HG03135 (cell line): Measurements from ENCODE around the gene RGCC.
"Not testable (repeated sequence)": the region's sequence is repeated elsewhere in the genome, so short reads cannot be mapped to it uniquely, and the experiment has no call there.

Experiments used
- ATAC-seq: cut with Tn5 transposase; IDR thresholded peaks from one replicate; pipeline ENCODE4 v1.9.1; 2021; ENCODE audit warnings: mild to moderate bottlenecking, moderate library complexity; ENCODE audit not compliant: unreplicated experiment

RGCC gene

GRCh38 chr13:41488124-41488523, 30.8 kb downstream of the RGCC start:
- ATAC-seq = no peak

GRCh38 chr13:41490371-41491015, 33.1 kb downstream of the RGCC start:
- no peak for ATAC-seq

- no peak for ATAC-seq
Observed at GRCh38 chr13:41491436-41491835, 34.1 kb downstream of the RGCC start.

- ATAC-seq = no peak
Observed at GRCh38 chr13:41492432-41493260, 35.3 kb downstream of the RGCC start.

GRCh38 chr13:41494202-41494601, 36.9 kb downstream of the RGCC start:
- ATAC-seq = no peak

- no peak for ATAC-seq
Observed at GRCh38 chr13:41495044-41495443, 37.7 kb downstream of the RGCC start.

GRCh38 chr13:41496420-41497234, 39.3 kb downstream of the RGCC start:
- ATAC-seq = no peak

GRCh38 chr13:41497436-41497835, 40.1 kb downstream of the RGCC start:
- no peak for ATAC-seq

GRCh38 chr13:41499452-41499851, 42.1 kb downstream of the RGCC start:
- no peak for ATAC-seq

- ATAC-seq = no peak
Observed at GRCh38 chr13:41500511-41500910, 43.2 kb downstream of the RGCC start.

- no peak for ATAC-seq
Observed at GRCh38 chr13:41501281-41501680, 43.9 kb downstream of the RGCC start.

- no peak for ATAC-seq
Observed at GRCh38 chr13:41502031-41502430, 44.7 kb downstream of the RGCC start.

GRCh38 chr13:41502673-41503072, 45.3 kb downstream of the RGCC start:
- peak; percentile 72 for ATAC-seq

GRCh38 chr13:41503356-41503755, 46.0 kb downstream of the RGCC start:
- no peak for ATAC-seq

- not testable (repeated sequence) for ATAC-seq
Observed at GRCh38 chr13:41504657-41505056, 47.3 kb downstream of the RGCC start.

GRCh38 chr13:41505209-41505835, 48.0 kb downstream of the RGCC start:
- ATAC-seq = no peak

- ATAC-seq = no peak
Observed at GRCh38 chr13:41506312-41506711, 49.0 kb downstream of the RGCC start.

- no peak for ATAC-seq
Observed at GRCh38 chr13:41509971-41510370, 52.6 kb downstream of the RGCC start.

GRCh38 chr13:41511827-41512226, 54.5 kb downstream of the RGCC start:
- ATAC-seq = no peak

GRCh38 chr13:41512441-41512840, 55.1 kb downstream of the RGCC start:
- ATAC-seq = no peak

- ATAC-seq = no peak
Observed at GRCh38 chr13:41513600-41513999, 56.2 kb downstream of the RGCC start.
